ENCODE measurements around the gene DUSP16. TPM values are rescaled to one million over a fixed set of nuclear protein-coding genes. Genes with fewer than 3 reads are reported as not detected.

Gene DUSP16
- total RNA-seq, 1 experiment from 2014 or later = 51.9 TPM

- no peak for TF ChIP-seq ZNF317 (CRISPR knock-in tag; IDR thresholded peaks at IDR 0.05; ENCODE audit: borderline replicate concordance, low read depth)
- no peak for TF ChIP-seq OVOL2 (CRISPR knock-in tag; IDR thresholded peaks at IDR 0.05; ENCODE audit: borderline replicate concordance)
- no peak for TF ChIP-seq E2F4 (CRISPR knock-in tag; IDR thresholded peaks at IDR 0.05; ENCODE audit: borderline replicate concordance, low read depth)
- TF ChIP-seq USF1 (CRISPR knock-in tag; IDR thresholded peaks at IDR 0.05) = no peak
- TF ChIP-seq PREB (CRISPR knock-in tag; IDR thresholded peaks at IDR 0.05; ENCODE audit: borderline replicate concordance) = no peak
- no peak for TF ChIP-seq ZNF121 (CRISPR knock-in tag; IDR thresholded peaks at IDR 0.05)
- no peak for TF ChIP-seq ATF1 (CRISPR knock-in tag; IDR thresholded peaks at IDR 0.05)
- no peak for TF ChIP-seq FOXK1 (CRISPR knock-in tag; IDR thresholded peaks at IDR 0.05)
- TF ChIP-seq SMAD4 (CRISPR knock-in tag; IDR thresholded peaks at IDR 0.05) = no peak
These were observed 62.6 kb downstream of the DUSP16 start (continued) for GRCh38 chr12:12499909-12500604.

- CTCF ChIA-PET = no interaction called here
- no peaks in the 10 kb centered on the region; the same call in 1 of the 2 replicates for H3K36me3 Mint-ChIP-seq
- H3K4me3 Mint-ChIP-seq = no peak overlapping the region
- no peak overlapping the region for H3K27ac Mint-ChIP-seq
- POLR2A ChIA-PET = no interaction called here
- H3K4me1 Mint-ChIP-seq = peaks cover 37% of the 10 kb centered on the region
- no peak for ATAC-seq
- DNase-seq (ENCODE audit: low spot score) = no peak
- H3K9me3 Mint-ChIP-seq = no peaks in the 10 kb centered on the region
- H3K27me3 Mint-ChIP-seq (ENCODE audit: low read depth) = no peaks in the 10 kb centered on the region
- no peak for TF ChIP-seq MYBL2 (CRISPR knock-in tag; IDR thresholded peaks at IDR 0.05)
- no peak for TF ChIP-seq ZMAT4 (CRISPR knock-in tag; IDR thresholded peaks at IDR 0.05)
- no peak for TF ChIP-seq USF1 (CRISPR knock-in tag; IDR thresholded peaks at IDR 0.05)
- TF ChIP-seq GABPB1 (CRISPR knock-in tag; IDR thresholded peaks at IDR 0.05) = no peak
- no peak for TF ChIP-seq ESRRA (CRISPR knock-in tag; IDR thresholded peaks at IDR 0.05; ENCODE audit: borderline replicate concordance)
- TF ChIP-seq GRHL2 (CRISPR knock-in tag; IDR thresholded peaks at IDR 0.05; ENCODE audit: insufficient replicate concordance, severe bottlenecking) = no peak
- no peak for TF ChIP-seq HMGXB4 (CRISPR knock-in tag; IDR thresholded peaks at IDR 0.05)
- TF ChIP-seq CTCF (IDR thresholded peaks at IDR 0.05) = no peak
- no peak for TF ChIP-seq ZNF317 (CRISPR knock-in tag; IDR thresholded peaks at IDR 0.05; ENCODE audit: borderline replicate concordance, low read depth)
- no peak for TF ChIP-seq STAT6 (CRISPR knock-in tag; conservative IDR thresholded peaks at IDR 0.05; ENCODE audit: low read depth)
- no peak for TF ChIP-seq ZNF423 (CRISPR knock-in tag; IDR thresholded peaks at IDR 0.05)
- TF ChIP-seq ATF3 (CRISPR knock-in tag; conservative IDR thresholded peaks at IDR 0.05) = no peak
- TF ChIP-seq ATF1 (CRISPR knock-in tag; IDR thresholded peaks at IDR 0.05) = no peak
- no peak for TF ChIP-seq JAZF1 (CRISPR knock-in tag; IDR thresholded peaks at IDR 0.05)
- TF ChIP-seq PREB (CRISPR knock-in tag; IDR thresholded peaks at IDR 0.05; ENCODE audit: borderline replicate concordance) = no peak
These were observed 64.5 kb downstream of the DUSP16 start for GRCh38 chr12:12498210-12498609.

All from WTC11 (cell line).